ENCODE measurements around the gene HELZ. TPM values are rescaled to one million over a fixed set of nuclear protein-coding genes. Genes with fewer than 3 reads are reported as not detected.
A peak's percentile ranks its signal among the peaks of the same experiment; 100 is the strongest.

The HELZ gene
- total and polyA plus RNA-seq, 2 of the 8 experiments (the other 6 are each of a cell fraction or from before 2014, with no cell fraction given) = 10.0 to 48.7 TPM

GRCh38 chr17:67245694-67246402 is 852 bp upstream of the HELZ start:
- peaks cover 7% of the 10 kb centered on the region for H3K23me2 ChIP-seq (ENCODE audit: low read depth, low read length)
- H3K4me2 ChIP-seq (ENCODE audit: insufficient read depth in 1 of 2, low read depth in 2 of 2, low read length in 2 of 2) = peak overlapping the region; percentile 73 to 78
- peak overlapping the region; percentile 74 for H4K91ac ChIP-seq (replicated peaks; ENCODE audit: insufficient read length, low read length)
- H3K27me3 ChIP-seq (replicated peaks in 1 of 4; ENCODE audit: control insufficient read depth in 3 of 4, extremely low read depth in 1 of 4, insufficient read depth in 3 of 4, low read length in 3 of 4) = no peaks in the 10 kb centered on the region
- H4K8ac ChIP-seq (ENCODE audit: extremely low read depth, insufficient read depth, low read length) = peak overlapping the region; percentile 94; the same call in 1 of the 2 replicates
- H3K56ac ChIP-seq (replicated peaks; ENCODE audit: insufficient read length, low read depth, low read length) = peak overlapping the region; percentile 95
- 0% methylated on average over 29 of the region's 75 CpGs; no CpG with 5 or more reads in 1 of the 2 experiments for WGBS, 2 experiments (ENCODE audit: extremely low coverage in 1 of 2, insufficient coverage in 1 of 2, insufficient read length in 1 of 2, insufficient replicate concordance in 2 of 2, low coverage in 1 of 2, low lambda C conversion rate in 2 of 2, missing lambda C conversion rate in 1 of 2)
- no peak overlapping the region for H3K23ac ChIP-seq (ENCODE audit: insufficient read length)
- H3K4me1 ChIP-seq (replicated peaks in 1 of 4; ENCODE audit: control insufficient read depth in 3 of 4, insufficient read depth in 4 of 4, low read length in 3 of 4) = peaks cover 6 to 12% (median 9%) of the 10 kb centered on the region in 4 experiments
- ChIA-PET POLR2A (ENCODE audit: partially characterized antibody) (interaction anchor here (0.9 to 1.6 kb wide), 9 partner anchors 11 to 472 kb away, joined by 3 to 7 read pairs (median 3); partner anchors contain the start of gene NOL11), CTCF (ENCODE audit: partially characterized antibody) (interaction anchor here (1.5 kb wide), 2 partner anchors 24 to 48 kb away, joined by 3 to 5 read pairs; no protein-coding TSS in a partner anchor)
- no peaks in the 10 kb centered on the region for H4K20me1 ChIP-seq (replicated peaks in 1 of 2; ENCODE audit: control insufficient read depth in 1 of 2, insufficient read depth in 2 of 2, low read length in 2 of 2)
- peak overlapping the region; percentile 66 to 96 (median 84) for H3K4me3 ChIP-seq (ENCODE audit: extremely low read depth in 1 of 4, insufficient read depth in 2 of 4, low read depth in 3 of 4, low read length in 4 of 4)
- no peaks in the 10 kb centered on the region for H3K9me3 ChIP-seq (ENCODE audit: insufficient read depth in 2 of 2, low read depth in 1 of 2, low read length in 1 of 2)
- peak overlapping the region; percentile 88; the same call in 1 of the 2 replicates for H3K27ac ChIP-seq (ENCODE audit: low read depth, low read length)
- H3K9ac ChIP-seq (replicated peaks in 1 of 4; ENCODE audit: extremely low read depth in 1 of 4, low read depth in 3 of 4, low read length in 3 of 4) = peak overlapping the region; percentile 29 to 86 (median 80); a peak in 6 of 7 replicates
- H3K18ac ChIP-seq (ENCODE audit: extremely low read depth, low read length) = peak overlapping the region; percentile 91
- peak overlapping the region; percentile 91 for H3K4ac ChIP-seq (replicated peaks; ENCODE audit: insufficient read length, low read depth, low read length)
- no peak overlapping the region for H2BK20ac ChIP-seq (ENCODE audit: low read length)
- no peaks in the 10 kb centered on the region for H3K79me1 ChIP-seq (ENCODE audit: low read depth, low read length)
- FAIRE-seq (no peak), DNase-seq (ENCODE audit: low read depth in 1 of 2, low spot score in 2 of 2) (no peak)
- no peak overlapping the region for H3K14ac ChIP-seq (ENCODE audit: insufficient read length)
- H2AFZ ChIP-seq (ENCODE audit: low read length) = no peak overlapping the region
- 0 out of 2 replicates have a peak overlapping the region, but pooled peaks have one; percentile 50 for H2BK12ac ChIP-seq (ENCODE audit: low read depth, low read length)
- H2BK15ac ChIP-seq (ENCODE audit: low read length) = no peak overlapping the region
- peak overlapping the region; percentile 62; the same call in 1 of the 2 replicates for H2BK5ac ChIP-seq (ENCODE audit: low read depth, low read length)
- H3K36me3 ChIP-seq (ENCODE audit: control insufficient read depth in 2 of 4, insufficient read depth in 4 of 4, low read length in 3 of 4) = no peaks in the 10 kb centered on the region; a peak in 2 of 8 replicates
- peaks cover 0 to 30% of the 10 kb centered on the region in 2 experiments; a peak in 2 of 4 replicates for H3K79me2 ChIP-seq (ENCODE audit: control insufficient read depth in 1 of 2, insufficient read depth in 2 of 2, low read length in 2 of 2)
- H2BK120ac ChIP-seq (replicated peaks; ENCODE audit: low read depth, low read length) = no peak overlapping the region
- no peak overlapping the region for H2AK5ac ChIP-seq (ENCODE audit: low read depth, low read length)
- H4K5ac ChIP-seq (ENCODE audit: insufficient read length, low read depth, low read length) = peak overlapping the region; percentile 92
- no peak for TF ChIP-seq EP300 (IDR thresholded peaks at IDR 0.05; ENCODE audit: borderline replicate concordance in 1 of 2, low read depth in 2 of 2, low read length in 2 of 2)
